Right lobe of liver (tissue), 4 donors: ENCODE data around the gene ITGA3.

Experiments used
- POLR2A ChIP-seq: fragments of 450-650 bp; IDR thresholded peaks from one replicate; pipeline ENCODE4 v1.6.1; 2017; ENCODE audit warnings: antibody characterized with exemption, mild to moderate bottlenecking
- TF ChIP-seq, protein P1 (sequence below), 4 donors: fragments of 200-600 bp in 3 of 4; fragments of 450-650 bp in 1 of 4; IDR thresholded peaks; one replicate each; pipeline versions ENCODE4 v1.5.1 to v1.8.0; 2016 to 2022; ENCODE audit warnings: antibody characterized with exemption in 4 of 4, mild to moderate bottlenecking in 2 of 4
- donor health status: DM: no; HTN: no; CAD: no.
- donor health status: DM: no; HTN: no; CAD: no.
- donor health status: DM: no; HTN: yes; CAD: no.

DNA sequence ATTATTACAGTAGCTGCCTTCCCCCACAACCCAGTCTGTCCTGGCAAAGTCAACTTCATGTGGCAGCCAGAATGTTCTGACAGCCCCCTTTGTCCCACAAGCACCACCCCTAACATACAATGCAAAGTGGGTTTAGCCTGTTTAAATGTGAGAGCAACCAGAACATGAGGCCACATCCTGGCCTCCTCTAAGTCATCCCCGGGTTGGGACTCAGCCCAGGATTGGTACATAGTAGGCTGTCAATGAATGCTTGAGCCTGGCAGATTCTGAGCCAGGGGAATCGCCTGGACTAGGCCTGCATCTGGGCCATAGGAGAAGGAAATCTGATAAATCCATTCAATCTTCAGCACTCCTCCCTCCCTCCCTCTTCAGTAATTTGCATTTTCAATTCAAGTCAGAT lies 4.3 kb upstream of the ITGA3 start:
- TF ChIP-seq, protein P1, sequence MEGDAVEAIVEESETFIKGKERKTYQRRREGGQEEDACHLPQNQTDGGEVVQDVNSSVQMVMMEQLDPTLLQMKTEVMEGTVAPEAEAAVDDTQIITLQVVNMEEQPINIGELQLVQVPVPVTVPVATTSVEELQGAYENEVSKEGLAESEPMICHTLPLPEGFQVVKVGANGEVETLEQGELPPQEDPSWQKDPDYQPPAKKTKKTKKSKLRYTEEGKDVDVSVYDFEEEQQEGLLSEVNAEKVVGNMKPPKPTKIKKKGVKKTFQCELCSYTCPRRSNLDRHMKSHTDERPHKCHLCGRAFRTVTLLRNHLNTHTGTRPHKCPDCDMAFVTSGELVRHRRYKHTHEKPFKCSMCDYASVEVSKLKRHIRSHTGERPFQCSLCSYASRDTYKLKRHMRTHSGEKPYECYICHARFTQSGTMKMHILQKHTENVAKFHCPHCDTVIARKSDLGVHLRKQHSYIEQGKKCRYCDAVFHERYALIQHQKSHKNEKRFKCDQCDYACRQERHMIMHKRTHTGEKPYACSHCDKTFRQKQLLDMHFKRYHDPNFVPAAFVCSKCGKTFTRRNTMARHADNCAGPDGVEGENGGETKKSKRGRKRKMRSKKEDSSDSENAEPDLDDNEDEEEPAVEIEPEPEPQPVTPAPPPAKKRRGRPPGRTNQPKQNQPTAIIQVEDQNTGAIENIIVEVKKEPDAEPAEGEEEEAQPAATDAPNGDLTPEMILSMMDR (IDR thresholded peaks at IDR 0.05), result no peak
- no peak for TF ChIP-seq POLR2A
